GM12878 (cell line): ENCODE measurements around the gene PHKB.

Experiments used
- BRCA1 ChIP-seq: IDR thresholded peaks from 2 replicates; pipeline ENCODE4 v1.6.1; 2011; ENCODE audit warnings: low read depth, low read length, improper control_type of control experiment
- CTCF ChIP-seq, 3 experiments: IDR thresholded peaks in 2 of 3; conservative IDR thresholded peaks in 1 of 3; 2 replicates each; pipeline ENCODE4 v1.5.1; 2011; ENCODE audit warnings: low read depth in 3 of 3, low read length in 3 of 3, mild to moderate bottlenecking in 3 of 3, control low read depth in 2 of 3, moderate library complexity in 2 of 3, inconsistent platforms in 1 of 3, mixed read lengths in 1 of 3; ENCODE audit not compliant: control insufficient read depth in 2 of 3, insufficient read depth in 1 of 3; ENCODE audit errors: extremely low read depth in 1 of 3
- EZH2 ChIP-seq: IDR thresholded peaks from 2 replicates; pipeline ENCODE4 v1.6.1; 2012; ENCODE audit warnings: low read depth, mild to moderate bottlenecking, control low read depth, inconsistent platforms, low read length, borderline replicate concordance; ENCODE audit not compliant: control insufficient read depth
- NRF1 ChIP-seq: conservative IDR thresholded peaks from 2 replicates; pipeline ENCODE4 v1.6.1; 2011; ENCODE audit warnings: mild to moderate bottlenecking, low read depth, low read length, improper control_type of control experiment
- PAX8 ChIP-seq: fragments of 450-650 bp; IDR thresholded peaks from 2 replicates; pipeline ENCODE4 v1.6.1; 2017; ENCODE audit warnings: mild to moderate bottlenecking, moderate library complexity
- RAD21 ChIP-seq: IDR thresholded peaks from 2 replicates; pipeline ENCODE4 v1.6.1; 2011; ENCODE audit warnings: mild to moderate bottlenecking, low read depth, low read length, moderate library complexity; ENCODE audit not compliant: insufficient read depth
- SMAD5 ChIP-seq: IDR thresholded peaks from 2 replicates; pipeline ENCODE4 v1.6.1; 2016; ENCODE audit warnings: antibody characterized with exemption, low read depth
- ZNF24 ChIP-seq: fragments of 450-650 bp; IDR thresholded peaks from 2 replicates; pipeline ENCODE4 v1.6.1; 2017; ENCODE audit warnings: antibody characterized with exemption, mild to moderate bottlenecking
- ZNF384 ChIP-seq: IDR thresholded peaks from 2 replicates; pipeline ENCODE4 v1.6.1; 2012; ENCODE audit warnings: low read depth, mild to moderate bottlenecking, low read length, improper control_type of control experiment, borderline replicate concordance

DNA sequence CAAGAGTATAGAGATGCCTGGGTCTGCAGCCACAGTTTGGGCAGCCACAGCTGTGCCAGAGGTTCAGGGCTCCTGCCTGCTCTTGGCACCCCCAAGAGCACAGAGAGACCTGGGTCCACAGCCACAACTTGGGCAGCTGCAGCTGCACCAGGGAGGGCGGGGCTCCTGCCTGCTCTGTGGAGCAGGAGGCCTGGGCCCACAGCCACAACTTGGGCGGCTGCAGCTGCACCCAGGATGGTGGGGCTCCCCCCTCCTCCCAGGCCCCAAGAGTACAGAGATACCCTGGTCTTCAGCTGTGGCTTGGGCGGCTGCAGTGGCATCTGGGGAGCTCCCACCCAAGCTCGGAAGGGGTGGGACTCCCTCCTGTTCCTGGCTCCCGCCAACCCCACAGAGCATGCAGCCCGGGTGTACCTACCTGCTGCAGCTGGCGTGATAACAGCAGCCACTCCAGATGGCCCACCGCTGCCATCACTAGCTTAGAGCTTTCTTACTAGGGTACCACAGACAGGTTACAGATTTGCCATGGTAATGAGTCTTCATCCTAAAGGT is 72.7 kb downstream of the PHKB start:
- TF ChIP-seq PAX8 (no peak), EZH2 (no peak), ZNF24 (no peak), ZNF384 (no peak), CTCF (IDR thresholded peaks at IDR 0.05 in 2 of 3, conservative IDR thresholded peaks at IDR 0.05 in 1 of 3; ENCODE audit: control insufficient read depth in 2 of 3, extremely low read depth in 1 of 3, insufficient read depth in 1 of 3, low read depth in 3 of 3, low read length in 3 of 3) (no peak), RAD21 (no peak), NRF1 (no peak), SMAD5 (no peak), BRCA1 (no peak)
